Neural progenitor cell (in vitro differentiated cells): Measurements from ENCODE around the gene CEACAM16.

Source experiments
- EZH2 ChIP-seq: fragments of 200-600 bp; sonication (generic); IDR thresholded peaks from 2 replicates; pipeline ENCODE4 v1.6.1; 2017; ENCODE audit warnings: antibody characterized with exemption, mild to moderate bottlenecking, moderate library complexity
- TF ChIP-seq, protein P1 (sequence below): fragments of 200-600 bp; sonication (generic); IDR thresholded peaks from 2 replicates; pipeline ENCODE4 v1.5.1; 2017; ENCODE audit warnings: antibody characterized with exemption, mild to moderate bottlenecking

DNA sequence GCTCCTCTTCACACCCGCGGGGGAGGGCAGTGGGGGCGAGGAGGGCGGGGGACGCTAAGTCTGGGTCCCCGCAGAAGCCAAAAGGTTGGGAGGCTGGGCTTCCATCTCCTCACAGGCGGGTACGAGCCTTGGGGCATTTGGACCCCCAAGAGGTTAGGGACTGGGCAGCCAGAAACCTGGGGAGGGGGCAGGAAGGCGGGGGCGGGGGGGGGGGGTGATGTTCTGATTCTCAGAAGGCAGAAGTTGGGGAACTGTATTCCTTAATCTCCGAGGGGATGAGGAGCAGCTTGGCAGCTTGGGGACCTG is 54.6 kb downstream of the CEACAM16 start:
- TF ChIP-seq, protein P1, sequence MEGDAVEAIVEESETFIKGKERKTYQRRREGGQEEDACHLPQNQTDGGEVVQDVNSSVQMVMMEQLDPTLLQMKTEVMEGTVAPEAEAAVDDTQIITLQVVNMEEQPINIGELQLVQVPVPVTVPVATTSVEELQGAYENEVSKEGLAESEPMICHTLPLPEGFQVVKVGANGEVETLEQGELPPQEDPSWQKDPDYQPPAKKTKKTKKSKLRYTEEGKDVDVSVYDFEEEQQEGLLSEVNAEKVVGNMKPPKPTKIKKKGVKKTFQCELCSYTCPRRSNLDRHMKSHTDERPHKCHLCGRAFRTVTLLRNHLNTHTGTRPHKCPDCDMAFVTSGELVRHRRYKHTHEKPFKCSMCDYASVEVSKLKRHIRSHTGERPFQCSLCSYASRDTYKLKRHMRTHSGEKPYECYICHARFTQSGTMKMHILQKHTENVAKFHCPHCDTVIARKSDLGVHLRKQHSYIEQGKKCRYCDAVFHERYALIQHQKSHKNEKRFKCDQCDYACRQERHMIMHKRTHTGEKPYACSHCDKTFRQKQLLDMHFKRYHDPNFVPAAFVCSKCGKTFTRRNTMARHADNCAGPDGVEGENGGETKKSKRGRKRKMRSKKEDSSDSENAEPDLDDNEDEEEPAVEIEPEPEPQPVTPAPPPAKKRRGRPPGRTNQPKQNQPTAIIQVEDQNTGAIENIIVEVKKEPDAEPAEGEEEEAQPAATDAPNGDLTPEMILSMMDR: no peak
- TF ChIP-seq EZH2: no peak
